Dermis blood vessel endothelial cell (primary cell): Measurements from ENCODE around the gene HCFC1. TPM values are rescaled to one million over a fixed set of nuclear protein-coding genes. Genes with fewer than 3 reads are reported as not detected.
A peak's percentile ranks its signal among the peaks of the same experiment; 100 is the strongest.

ENCODE experiments used
- DNase-seq: peaks from one replicate; pipeline ENCODE4 v3.0.0; 2010
- total RNA-seq: library from RNA; depleted of rRNA; stranded (reverse); fragments of >200 nt; gene quantifications from 2 replicates; pipeline ENCODE4 v1.2.3, GENCODE V29; 2014

Gene HCFC1
- total RNA-seq, 1 donor from 2014 or later = 15.3 TPM

DNA sequence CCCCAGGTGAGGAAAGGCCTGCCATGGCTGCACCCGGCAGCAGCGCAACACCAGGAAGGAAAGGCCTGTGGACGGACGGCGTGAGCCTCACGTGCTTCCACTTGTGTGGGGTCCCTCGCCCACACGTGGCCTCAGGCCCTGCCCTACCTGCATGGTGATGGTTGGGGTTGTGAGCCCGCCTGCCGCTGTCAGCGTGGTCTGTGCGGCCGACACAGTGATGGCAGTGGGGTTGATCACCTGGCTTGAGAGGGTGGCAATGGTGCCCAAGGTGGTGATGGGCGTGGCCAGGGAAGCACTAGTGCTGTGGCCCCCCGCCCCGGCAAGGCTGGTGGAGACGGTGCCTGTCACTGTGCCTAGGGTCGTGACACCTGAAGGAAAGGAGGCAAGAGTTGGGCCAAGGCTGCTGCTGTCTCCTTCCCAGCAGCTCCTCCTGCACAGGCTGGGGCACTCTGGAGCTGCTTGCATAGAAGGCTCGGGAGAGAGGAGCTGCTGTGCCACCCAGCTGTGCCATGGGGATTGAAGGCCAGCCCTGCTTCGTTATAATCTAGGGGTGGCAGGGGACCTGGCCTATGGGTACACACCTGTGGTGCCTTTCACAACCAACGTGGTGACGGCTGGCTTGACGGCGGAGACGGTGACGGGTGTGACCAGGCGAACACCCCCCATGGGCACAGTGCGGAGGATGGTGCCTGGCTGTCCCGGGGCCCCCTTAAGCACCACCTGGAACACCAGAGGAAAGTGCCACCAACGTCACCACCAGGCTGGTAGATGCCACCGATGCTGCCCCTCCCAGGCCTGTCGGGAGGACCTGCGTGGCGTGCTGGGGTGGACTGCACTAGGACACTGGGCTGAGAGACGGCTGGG lies 15.3 kb downstream of the HCFC1 start:
- no peak for DNase-seq

DNA sequence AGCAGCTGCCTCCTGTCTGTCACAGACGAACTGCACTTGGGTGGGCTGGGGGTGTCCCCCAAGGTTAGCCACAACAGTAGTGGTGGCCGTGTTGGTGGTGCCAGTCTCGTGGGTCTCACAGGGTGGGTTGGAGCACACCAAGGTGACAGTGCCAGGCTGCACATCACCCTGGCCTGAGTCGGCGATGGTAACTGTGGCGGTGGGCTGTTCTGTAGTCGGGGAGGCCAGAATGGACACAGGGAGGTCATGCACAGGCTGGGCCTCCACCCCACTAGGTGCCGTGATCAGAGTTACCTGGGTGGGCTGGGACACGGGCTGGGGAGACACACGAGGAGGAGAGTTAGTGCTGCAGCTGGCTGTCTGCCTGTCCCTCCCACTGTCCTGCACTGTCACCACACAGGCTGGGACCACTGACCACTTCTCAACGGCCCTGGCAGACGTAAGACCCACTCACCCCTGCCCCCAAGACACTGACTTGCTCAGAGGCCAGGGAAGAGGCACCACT lies 16.3 kb downstream of the HCFC1 start:
- no peak for DNase-seq

DNA sequence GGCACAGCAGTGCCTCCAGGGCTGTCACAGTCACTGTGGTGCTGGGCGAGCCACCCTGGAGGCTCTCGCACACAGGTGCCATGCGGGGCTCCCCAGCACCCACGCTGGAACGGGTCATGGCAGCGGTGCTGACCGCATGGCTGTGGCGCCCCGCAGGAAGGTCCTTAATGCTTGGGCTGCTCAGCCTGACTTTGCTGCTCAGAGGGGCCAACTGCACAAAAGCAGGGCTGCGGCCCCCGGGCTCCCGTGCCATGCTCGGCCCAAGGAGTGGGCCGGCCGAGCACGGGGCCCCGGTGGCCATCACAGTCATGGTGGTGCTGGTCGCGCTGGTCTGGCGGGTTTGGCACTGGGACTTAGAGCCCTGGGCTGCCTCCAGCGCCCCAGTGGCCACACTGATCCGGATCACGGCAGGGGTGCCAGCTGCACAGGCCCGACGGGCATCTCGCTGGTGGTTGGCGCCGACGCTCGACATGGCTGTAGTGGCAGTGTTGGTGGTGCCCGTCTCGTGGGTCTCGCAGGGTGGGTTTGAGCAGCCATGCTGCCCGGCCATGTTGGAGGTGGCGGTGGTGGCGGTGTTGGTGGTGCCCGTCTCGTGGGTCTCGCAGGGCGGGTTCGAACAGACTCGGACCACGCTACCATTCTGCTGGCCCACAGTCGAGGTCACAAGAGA lies 16.9 kb downstream of the HCFC1 start:
- no peak for DNase-seq

DNA sequence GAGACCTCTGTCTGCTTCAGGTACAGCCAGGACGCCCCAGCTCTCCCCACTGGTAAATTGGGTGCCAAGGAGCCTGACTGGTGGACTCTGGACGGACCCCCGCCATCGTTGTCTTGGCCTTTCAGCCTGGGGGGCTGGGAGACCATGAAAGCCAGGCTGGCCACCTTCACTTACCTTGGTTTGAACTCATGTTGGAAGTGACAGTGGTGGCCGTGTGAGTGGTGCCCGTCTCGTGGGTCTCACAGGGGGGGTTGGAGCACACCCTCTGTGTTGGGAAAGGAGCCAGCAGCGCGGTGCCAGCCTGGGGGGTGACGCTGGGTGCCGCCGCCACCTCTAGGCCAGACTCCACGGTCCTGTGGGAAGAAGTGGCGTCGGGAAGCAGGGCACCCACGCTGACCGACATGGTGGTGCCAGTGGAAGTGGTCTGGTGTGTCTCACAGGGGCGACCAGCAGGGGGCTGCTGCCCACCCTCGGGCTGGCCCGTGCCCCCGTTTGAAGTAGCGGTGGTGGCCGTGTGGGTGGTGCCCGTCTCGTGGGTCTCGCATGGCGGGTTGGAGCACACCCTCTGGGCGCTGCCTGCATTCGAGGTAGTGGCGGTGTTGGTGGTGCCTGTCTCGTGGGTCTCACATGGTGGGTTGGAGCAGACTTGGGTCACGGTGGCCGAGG lies 17.6 kb downstream of the HCFC1 start:
- DNase-seq = no peak

DNA sequence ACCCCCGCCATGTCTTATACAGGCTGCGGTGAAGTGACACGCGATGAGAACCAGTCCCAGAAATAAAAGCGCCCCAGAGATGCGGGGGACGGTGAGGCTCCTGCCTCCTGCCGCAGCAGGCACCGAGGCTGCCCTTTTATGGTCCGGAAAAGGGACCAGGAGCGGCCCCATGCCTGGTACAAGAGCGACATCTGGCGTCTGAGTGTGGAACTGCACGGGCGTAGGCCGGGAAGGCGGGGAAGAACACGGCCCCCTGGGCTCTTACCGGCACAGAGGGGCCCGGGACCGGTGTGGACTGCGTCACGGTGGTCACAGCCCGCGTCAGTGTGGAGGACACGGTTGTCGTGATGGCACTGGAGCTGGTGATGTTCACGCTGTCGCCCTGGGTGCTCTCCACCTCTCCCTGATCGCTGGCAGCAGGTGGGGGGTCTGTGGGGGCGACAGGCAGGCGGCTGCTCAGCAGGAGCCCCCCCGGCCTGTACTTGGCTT lies 18.2 kb downstream of the HCFC1 start:
- DNase-seq = peak; percentile 69

DNA sequence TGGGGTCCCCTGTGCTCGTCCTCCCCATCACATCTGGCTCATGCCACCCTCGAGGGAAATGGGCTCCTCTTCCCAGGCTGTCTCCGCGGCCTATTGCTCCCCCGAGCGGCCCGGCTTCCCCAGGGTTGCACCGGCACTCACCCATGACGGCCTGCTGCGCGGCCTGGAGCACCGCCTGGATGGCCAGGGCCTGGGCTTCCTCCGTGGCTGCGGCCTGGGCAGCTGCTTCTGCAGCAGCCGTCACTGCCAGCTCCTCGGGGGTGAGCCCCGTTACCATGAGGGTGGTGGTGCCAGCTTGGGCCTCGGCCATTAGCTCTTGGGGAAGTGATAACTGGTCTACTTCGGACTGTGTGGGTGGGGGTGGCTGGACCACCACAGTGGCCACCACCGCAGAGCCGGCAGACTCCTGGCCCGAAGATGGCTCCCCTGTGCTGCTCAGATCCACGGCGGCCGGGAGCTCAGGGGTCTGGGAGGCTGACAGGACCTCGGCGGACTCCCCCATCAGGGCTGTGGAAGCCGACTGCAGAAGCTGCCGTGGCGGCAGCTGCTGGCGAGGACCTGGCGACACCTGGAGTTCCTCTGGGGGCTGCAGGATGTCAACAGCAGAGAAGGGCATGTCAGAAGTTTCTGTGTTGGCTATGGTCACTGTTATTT lies 19.1 kb downstream of the HCFC1 start:
- no peak for DNase-seq

DNA sequence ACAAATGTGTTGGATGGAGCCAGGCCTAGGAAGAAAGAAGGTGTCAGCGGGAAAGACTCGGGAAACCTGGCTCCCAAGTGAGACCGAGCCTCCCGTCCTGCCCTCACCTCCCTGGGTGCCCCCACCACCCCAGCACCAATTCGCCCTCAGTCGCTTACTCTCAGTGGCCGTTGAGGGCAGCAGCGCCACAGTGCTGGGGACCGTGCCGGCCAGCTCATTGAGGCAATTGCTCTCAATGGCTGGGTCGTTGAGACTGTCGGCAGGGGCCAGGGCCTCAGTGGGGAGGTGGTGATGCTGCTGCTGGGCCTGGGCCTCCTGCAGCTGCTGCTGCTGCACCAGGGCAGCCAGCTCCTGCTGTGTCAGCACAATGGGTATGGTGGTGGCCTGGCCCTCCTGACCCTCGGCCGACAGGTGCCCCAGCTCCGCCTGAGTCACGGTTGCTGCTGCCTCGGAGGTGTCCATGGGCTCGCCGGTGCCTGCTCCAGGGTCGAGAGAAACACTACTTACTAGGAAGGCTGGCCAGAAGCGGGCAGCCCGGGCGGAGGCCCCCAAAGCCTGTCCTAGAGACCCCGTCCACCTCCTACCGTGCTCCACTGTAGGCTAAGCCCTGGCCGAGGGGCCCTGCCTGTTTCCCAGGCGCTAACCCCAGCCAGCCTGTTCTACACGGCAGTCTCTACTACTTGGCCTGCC lies 19.8 kb downstream of the HCFC1 start:
- no peak for DNase-seq

DNA sequence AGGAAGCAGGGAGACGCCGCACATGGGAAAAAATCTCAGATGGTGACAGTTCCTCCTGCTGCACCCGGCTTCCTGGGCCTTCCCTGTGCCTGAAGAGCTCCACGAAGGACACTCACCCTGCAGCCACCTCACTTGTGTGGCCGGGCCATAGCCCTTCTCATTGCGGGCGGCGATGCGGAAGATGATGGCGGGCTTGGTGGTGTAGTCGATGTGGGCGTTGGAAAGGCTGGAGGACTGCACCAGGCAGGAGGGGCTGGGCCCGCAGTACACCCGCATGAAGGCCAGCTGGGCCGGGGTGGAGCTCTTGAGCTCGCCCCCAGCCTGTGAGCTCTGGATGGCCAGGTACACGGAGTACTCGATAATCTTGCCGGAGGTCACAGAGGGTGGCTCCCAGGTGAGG lies 21.5 kb downstream of the HCFC1 start:
- DNase-seq = no peak

DNA sequence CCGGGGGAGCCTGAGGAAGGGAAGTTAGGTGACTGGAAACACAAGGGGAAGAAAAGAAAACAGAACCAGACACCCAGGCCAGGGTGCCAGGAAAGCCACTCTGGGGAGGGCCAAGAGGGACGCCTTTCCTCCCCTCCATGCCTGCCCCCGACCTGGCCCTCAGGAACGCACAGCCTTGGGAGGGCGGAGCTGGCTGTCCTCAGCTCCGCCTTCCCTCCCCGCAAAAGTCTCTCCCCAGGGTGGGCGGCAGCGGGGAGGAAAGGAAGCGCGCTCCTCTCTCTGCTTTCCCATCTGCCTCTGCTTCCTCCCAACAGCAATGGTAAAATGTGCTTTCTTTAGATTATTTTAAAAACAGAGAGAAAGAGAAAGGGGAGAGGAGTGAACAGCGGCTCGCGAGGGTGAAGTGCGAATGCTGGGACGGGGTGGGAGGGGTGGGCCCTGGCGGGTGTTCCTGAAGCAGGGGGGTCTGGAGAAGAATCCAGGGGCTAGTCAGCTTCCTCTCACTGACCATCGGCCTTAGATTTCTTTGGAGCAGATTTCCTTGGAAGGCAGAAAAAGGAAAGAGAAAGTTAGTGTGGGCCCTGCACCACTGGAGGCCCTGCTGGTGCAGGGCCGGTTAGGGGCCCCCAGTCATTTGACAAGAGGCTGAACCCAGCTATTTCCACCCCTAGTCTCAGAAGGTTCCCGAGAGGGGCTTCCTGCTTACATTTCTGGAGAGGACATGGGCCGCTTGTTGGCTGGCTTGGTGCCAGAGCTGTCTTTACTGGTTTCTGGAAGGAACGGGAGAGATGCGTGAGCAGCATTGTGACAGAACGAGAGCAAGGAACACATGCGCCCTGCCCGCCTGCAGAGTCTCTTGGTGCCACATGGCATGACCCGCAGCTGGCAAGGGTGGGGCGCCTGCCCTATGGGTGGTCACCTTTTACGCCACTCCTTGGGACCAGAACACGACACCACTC lies 22.5 kb downstream of the HCFC1 start:
- peak; percentile 41 for DNase-seq

DNA sequence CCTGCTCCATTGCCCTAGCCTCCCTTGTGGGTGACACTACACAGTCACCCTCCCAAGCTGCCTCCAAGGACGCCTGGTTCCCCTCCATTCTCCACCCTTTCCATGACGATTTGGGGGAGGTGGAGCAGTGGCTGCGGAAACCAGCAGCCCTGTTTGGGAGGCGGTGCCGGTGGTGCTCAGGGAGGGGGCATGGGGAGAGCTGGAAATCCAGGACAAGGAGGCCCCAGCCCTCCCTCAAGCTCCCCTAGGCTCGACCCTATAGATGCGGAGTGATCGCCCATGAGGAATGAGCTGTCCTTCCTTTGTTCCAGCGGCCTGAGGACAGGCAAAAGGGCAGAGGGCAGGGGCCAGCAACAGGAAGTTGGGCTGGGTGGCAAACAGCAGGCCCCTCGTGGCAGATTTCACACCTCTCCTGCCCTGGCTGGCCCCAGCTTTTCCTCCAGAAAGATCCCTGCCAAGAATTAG lies 23.6 kb downstream of the HCFC1 start:
- peak; percentile 19 for DNase-seq

DNA sequence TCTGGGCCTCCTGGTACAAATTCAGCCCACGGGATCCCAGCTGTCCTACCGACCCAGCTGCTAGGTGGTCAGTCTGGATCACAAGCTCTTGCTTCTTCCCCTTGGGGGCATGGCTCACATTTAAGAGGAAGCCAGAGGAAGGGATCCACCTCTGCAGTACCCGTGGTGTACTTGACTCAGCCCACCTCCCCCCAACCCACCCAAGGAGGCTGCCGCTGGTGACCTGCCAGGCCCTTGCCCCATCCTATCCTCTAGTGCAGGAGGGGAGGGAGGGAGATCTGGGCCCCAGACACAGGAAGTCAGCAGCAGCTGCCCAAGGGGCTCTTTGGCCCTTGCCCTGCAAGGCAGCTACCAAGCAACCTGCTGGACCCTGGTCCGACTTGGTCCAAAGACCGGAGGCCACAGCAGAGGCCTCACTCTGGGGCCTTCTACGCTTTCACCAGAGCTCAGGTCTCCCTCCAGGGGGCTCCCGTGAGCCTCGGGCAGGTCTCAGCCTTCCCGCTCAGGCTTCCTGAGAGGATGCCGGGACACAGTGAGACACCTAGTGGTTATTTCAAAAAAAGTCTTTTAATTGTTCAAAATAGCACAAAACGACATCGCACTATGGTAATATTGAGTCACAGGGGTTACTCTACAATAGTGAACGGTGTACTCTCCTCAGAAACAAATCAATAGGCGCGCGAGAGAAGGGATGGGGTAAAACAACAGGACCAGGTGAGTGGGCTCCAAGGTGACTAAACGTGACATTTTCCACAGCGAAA lies 24.4 kb downstream of the HCFC1 start:
- DNase-seq = peak; percentile 87

DNA sequence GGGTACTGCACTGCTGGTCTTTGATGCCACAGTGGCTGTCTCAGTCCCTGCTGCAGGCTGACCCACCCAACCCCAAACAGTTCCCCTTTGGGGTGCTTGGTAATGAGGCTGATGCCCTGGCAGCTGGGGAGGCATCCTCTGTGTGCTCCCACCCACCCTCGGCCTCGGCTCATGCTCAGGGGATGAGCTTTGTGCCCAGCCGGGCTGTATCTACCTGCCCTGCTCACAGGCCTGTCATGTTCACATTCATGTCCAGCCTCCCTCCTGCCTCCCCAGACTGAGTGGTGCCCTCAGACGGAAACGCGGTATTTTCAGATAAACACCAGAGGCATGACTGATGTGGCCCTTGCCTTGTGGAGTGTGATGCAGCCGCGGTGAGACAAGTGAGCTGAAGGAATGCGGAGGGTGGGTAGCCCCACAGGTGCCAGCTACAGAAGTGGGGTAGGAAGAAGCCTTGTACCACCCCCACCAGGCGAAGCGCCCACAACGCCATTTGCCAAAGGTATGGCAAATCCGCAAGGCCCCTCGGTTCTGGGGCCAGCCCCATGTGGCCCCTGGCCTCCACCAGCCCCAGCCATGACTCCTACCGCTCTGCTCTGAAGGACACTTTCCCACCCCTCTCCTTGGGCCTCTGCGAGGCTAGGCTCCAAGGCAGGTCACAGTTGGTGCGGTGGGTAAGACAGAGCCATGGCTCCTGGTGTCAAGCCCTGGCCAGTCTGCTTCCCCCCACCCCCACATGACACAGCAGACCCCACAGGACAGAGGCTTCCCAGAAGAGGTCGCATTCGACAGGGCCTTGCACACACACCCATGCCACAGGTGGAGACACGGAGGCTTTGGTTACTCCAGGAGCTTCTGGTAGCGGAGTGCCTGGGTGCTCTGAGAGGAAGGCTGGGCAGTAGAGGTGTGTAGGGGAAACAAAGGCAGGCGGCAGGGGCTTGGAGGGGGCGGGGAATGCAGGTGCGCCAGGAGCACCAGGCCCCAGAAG lies 25.4 kb downstream of the HCFC1 start:
- DNase-seq = no peak

DNA sequence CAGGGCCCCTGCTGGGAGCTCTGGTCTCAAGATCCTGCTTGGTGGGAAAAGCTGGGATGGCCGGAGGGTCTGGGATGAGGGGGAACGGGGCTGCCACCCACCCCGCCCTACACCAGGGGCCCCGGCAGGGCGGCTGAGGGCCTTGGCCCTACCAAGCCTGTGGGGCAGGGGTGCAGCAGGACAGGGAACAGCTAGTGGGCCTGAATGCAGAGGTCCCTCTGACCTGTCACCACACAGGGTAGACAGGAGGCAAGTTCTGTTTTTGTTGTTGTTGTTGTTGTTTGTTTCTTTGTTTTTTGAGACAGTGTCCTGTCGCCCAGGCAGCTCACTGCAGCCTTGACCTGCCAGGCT lies 26.8 kb downstream of the HCFC1 start:
- no peak for DNase-seq

DNA sequence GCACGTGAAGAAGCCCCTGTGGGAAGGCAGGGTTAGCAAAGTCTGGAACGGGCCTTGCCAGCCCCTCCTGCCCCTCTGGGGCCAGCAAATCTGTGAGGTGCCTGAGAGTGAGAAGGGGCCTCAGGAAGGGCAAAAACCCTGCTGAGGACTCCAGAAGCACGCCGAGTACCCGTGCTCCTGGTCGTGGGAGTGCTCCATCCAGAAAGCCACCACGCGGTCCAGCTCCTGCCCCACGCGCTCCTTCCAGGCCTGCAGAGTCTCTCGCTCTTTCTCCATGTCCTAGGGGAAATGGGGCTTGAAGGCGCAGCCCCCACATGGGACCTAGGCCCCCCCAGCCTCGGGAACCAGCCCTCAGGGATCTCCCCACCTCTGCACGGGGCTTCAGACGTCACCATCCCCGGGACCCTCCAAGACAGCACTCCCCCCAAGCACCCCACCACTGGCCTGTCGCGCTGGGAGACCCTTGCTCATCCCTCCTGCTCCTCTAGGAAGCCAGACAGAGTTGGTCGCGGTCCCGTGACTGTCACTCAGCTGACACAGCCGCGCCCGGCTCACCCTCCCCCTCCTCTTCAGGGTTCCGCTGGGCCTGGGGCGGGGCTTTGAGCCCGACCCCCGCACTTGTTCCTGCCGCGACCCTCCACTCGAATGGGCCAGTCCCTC lies 27.3 kb downstream of the HCFC1 start, which contains the start of gene RENBP:
TSS of gene RENBP (minus strand) at position 504 of the 660 bp plus-strand sequence. CDS start at position 471, 33 bp downstream.
- DNase-seq = no peak

DNA sequence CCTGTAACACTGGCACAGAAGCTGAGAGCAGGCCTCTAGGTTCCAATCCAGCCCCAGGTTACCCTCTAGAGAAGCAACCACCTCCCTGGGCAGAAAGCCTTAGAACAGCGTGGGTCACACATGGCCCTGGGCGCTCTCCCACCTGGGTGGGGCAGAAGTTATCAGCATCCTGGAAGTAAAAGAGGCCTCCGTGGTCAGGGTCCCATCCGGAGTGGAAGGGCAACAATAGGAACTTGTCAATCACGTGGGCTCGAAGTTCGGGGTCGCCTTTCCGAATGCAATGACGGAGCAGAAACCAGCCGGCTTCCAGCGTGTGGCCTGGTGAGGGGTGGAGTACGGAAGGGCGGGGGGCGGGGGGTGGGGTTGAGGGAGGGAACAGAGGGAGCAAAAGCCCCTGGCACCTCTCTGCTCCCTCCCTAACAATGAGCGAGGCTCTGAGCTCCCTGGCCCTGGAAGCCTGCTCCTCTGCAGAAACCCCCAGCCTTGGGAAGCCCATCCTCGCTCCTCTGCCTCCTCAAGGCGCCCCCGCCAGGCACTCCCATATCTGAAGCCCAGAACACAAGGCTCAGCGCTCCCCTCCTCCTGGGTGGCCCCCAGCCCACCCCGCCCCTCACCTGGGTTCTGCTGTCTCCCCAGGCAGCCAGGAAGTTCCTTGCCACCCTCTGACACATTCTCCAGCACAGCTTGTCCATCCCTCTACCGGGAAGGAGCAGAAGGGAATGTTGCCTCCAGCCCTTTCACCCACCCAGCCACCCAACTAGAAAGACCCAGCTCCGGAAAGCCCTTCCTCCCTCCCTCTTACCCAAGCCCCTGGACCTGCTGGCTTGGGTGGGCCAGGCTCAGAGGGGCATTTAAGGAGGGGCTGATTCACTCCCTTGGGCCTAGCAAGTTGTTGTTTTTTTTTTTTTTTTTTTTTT lies 30.0 kb downstream of the HCFC1 start:
- DNase-seq = no peak

DNA sequence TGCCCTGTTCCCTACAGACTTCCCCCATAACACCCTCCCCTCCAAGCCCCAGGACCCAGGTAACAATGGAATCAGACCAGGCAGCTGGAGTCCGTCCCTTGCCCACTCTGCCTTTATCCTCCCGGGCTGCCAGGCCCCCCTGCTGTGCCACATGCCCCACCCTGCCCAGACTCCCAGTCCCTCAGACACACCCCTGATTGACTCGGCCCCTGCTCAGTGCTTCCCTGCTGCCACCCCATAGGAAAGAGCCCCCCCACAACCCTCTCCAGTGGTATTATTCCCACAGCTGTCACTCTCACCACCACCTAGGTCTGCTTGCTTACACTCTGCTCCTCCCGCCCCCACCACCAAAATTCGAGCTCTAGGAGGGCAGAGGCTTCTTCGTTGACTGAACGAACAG lies 32.0 kb downstream of the HCFC1 start:
- DNase-seq = no peak

DNA sequence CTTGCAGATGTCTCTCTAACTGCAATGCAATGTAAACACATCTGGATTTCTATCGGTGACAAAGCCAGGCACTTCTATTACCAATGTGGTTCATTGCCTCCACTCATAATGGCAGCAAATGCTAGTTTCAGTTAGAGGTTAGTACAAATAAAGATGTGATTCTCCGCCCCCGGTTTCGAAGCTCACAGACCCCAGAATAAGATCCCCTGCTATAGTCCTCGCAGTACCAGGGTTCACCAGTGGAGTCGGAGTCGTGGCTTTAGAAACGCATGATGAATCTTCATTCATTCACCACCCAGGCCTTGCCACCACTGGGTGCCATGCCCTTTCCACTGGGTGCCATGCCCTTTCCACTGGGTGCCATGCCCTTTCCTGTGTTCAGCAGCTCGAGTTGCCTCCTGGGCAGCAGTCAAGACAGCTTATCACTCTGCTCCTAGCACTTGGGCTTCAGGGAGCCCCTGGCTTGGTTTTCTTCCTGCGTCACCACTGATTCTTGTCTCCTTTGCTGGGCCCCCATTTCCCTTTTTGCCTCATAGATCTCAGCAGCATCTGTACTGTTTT lies 33.3 kb downstream of the HCFC1 start:
- DNase-seq = no peak
